GM18498 (cell line): ENCODE results near the gene ERAS.
"Not testable (repeated sequence)": the region's sequence is repeated elsewhere in the genome, so short reads cannot be mapped to it uniquely, and the experiment has no call there.

Experiments used
- ATAC-seq: cut with Tn5 transposase; IDR thresholded peaks from one replicate; pipeline ENCODE4 v1.9.1; 2021; ENCODE audit warnings: mild to moderate bottlenecking, moderate library complexity; ENCODE audit not compliant: unreplicated experiment

ERAS gene

GRCh38 chrX:48831136-48831908 is 5.0 kb downstream of the ERAS start:
- no peak for ATAC-seq

DNA sequence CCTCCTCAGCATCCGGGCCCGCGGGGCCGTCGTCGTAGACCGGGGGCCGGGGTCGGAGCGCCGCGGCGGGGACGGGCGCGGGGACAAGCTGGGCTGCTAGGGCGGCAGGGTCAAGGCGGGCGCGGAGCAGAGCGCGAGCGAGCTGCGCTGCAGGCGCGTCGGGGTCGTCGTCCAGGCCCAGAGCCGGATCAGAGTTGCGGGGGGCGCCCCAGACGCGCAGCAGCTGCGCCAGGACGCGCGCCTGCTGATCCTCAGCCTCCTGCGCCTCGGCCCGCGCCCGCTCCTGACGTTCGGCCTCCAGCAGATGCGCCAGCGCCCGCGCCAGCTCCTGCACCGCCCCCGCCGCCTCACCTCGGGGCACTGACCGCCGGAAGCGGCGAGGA is 5.6 kb downstream of the ERAS start:
- no peak for ATAC-seq

DNA sequence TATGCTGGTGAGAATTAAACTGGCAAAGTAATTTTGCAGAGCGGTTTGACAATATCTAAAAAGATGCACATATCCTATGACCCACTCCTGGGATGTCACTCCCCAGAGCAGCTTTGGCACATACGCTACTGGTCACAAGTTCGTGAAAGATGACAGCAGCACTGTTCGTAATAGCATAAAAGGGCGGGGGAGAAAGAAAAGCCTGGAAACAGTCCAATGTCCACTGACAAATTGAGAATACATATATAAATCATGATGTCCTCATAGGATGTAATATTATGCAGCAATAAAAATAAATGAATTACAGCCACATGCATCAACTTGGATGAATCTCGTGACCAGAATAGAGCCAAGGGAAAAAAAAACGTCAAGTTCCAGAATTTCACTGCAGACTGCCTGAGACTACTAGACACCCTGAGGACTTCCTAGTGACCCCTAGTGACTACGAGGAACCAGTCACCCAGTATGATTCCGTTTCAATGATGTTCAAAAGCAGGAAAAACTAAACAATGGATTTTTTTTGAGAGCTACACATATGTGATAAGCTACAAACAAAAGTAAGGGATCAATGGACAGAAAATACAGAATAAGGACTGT is 7.3 kb downstream of the ERAS start:
- no peak for ATAC-seq

DNA sequence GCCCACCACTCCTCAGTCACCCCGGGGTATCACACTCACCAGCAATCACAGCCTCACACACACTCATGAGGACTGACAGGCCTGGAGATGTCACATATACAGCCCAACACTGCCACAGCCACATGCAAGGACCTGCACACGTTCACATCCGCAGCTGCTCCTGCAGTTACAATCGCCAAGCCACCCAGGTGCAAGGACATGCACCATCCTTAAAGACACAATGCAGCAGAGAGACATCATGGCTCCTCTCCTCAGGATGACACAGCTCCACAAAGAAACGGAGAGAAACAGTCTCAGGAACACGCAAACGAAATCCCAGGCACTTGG is 8.0 kb downstream of the ERAS start:
- no peak for ATAC-seq

DNA sequence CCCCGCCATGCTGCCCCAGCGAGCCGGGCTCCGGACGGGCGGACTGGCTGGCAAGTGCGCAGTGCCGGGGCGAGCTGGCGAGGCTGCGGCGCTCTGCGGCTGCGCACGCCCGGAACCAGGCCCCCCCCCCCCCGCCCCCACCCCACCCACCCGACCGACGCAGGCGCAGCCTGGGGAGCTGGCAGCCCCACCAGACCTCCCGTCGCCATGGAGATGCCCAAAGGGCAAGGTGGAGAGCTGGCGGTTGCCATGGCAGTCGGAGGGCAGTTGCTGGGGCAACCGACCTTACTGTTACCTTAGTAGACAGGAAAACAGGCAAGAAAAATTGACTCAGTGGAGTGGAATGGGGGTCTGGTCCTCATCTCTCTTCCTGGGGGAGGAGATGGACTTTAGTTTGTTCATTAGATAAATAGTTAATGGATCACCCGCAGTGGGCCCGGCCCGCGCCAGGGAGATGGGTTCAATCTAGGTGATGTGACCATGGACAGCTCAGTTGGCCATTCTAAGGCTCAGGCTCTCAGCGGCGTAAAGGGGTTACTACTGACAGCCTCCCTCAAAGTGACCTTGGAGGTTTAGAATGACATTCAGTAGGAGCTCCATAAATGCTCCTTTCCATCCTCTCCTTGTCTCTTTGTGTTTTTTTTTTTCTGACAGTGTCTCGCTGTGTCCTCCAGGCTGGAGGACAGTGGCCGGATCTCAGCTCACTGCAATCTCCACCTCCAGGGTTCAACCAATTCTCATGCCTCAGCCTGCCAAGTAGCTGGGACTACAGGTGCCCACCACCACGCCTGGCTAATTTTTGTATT is 9.4 kb downstream of the ERAS start, which contains the start of gene PCSK1N:
TSS of gene PCSK1N (minus strand) at position 87 of the 806 bp plus-strand sequence. CDS start at position 9, 78 bp downstream.
- ATAC-seq, result no peak

DNA sequence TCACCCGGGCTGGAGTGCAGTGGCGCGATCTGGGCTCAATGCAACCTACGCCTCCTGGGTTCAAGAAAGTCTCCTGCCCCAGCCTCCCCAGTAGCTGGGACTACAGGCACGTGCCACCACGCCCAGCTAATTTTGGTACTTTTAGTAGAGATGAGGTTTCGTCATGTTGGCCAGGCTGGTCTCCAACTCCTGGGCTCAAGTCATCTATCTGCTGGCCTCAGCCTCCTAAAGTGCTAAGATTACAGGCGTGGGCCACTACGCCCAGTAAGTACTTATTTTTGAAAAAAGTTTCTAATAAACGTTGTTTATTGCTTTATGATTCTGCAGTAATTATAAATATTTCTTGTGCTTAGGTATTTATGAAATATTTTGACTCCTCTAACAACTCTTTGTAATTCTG is 13.4 kb downstream of the ERAS start:
- no peak for ATAC-seq

- no peak for ATAC-seq
These were observed 22.5 kb downstream of the ERAS start for GRCh38 chrX:48848847-48849246.

GRCh38 chrX:48852857-48853256 is 26.5 kb downstream of the ERAS start:
- ATAC-seq, result no peak

DNA sequence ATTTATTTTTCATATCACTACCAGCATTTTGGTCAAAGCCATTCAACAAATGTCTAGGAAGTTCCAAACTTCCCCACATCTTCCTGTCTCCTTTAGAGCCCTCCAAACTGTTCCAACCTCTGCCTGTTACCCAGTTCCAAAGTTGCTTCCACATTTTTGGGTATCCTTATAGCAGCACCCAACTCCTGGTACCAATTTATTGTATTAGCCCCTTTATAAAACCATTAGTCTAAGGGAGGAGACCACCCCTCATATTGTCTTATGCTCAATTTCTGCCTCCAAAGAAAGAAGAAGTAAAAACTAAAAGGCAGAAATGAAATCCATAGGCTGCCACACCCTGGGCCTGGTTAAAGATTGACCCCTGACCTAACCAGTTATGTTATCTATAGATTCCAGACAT is 27.2 kb downstream of the ERAS start:
- not testable (repeated sequence) for ATAC-seq

DNA sequence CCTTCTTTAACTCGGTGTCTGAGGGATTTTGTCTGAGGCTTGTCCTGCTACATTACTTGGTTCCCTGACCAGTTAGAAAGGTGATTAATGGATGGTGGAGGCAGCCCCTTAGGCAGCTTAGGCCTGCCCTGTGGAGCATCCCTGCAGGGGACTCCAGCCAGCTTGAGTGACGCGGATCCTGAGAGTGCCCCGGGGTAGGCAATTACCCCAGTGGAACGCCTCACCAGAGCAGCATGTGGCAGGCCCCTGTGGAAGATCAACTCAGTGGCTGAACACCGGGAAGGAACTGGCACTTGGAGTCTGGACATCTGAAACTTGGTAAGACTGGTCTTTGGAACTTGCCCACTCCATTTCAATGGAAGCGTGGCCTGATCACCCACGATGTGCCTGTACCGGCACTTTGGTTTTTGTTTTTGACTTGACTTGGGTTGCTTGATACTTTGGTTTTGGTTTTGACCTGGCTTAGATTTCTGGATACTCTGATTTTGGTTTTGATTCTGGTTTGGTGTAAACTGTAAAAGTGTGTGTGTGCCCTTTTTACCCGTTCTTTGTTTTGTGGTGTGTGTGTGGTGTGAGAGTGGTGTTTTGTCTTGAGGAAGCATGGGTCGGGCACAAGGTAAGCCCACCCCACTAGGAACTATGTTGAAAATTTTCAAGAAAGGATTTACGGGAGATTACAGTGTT is 27.9 kb downstream of the ERAS start:
- not testable (repeated sequence) for ATAC-seq

DNA sequence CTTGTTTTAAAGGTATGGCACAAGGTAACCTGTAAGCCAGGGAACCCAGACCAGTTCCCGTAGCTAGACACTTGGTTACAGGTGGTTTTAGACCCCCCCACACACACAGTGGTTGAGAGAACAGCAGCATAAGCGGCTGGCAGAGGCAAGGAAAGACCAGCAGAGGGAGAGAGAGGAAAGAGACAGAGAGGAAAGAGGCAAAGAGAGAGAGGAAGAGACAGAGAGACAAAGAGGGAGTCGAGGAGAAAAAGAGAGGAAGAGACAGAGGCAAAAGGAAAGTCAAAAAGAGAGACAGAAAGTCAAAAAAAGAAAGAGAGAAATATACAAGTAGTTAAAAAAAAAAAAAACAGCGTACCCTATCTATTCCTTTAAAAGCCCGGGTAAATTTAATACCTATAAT is 28.6 kb downstream of the ERAS start:
- ATAC-seq, result no peak

DNA sequence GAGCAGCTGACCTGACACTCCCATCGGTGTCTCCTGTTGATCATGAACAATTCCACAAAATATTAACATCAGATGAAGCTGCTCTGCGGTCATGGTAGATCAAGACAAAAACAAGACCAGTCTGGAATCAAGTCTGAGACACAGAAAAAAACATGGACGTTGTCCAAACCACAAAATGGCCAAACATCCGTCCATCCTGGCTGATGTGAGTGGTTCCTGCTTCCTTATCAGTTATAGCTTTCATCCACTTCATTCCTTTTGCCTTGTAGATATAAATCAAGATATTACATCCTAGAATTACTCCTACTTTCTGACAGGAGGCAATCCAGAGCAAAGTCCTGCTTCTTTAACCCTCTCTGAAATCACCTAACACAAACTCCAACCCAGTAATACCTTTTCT is 37.9 kb downstream of the ERAS start:
- ATAC-seq, result no peak

DNA sequence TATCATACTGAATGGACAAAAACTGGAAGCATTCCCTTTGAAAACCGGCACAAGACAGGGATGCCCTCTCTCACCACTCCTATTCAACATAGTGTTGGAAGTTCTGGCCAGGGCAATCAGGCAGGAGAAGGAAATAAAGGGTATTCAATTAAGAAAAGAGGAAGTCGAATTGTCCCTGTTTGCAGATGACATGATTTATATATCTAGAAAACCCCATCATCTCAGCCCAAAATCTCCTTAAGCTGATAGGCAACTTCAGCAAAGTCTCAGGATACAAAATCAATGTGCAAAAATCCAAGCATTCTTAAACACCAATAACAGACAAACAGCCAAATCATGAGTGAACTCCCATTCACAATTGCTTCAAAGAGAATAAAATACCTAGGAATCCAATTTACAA is 45.7 kb downstream of the ERAS start:
- not testable (repeated sequence) for ATAC-seq

DNA sequence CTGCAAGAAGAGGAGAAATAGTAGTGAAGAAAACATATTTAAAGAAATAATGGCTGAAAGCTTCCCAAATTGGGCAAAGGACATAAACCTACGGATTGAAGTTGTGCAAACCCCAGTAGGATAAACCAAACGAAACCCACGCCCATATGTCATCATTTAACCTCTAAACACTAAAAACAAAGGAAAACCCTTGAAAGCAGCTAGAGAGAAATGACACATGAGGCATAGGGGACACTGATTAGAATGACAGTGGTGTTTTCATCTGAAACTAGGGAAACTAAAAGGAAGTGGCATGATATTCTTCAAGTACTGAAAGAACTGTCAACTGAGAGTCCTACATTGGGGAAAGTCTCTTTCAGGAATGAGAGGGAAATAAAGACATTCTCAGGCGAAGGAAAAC is 50.6 kb downstream of the ERAS start:
- ATAC-seq, result not testable (repeated sequence)
